HG02678 (cell line): ENCODE measurements around the gene RECK.

ENCODE experiments used
- ATAC-seq: cut with Tn5 transposase; IDR thresholded peaks from one replicate; pipeline ENCODE4 v1.9.1; 2021; ENCODE audit warnings: mild to moderate bottlenecking, moderate library complexity; ENCODE audit not compliant: unreplicated experiment

Gene RECK

GRCh38 chr9:36136894-36137391 lies 100.2 kb downstream of the RECK start:
- ATAC-seq, result peak; percentile 31

- ATAC-seq, result no peak
Measured at GRCh38 chr9:36137392-36138004, 100.8 kb downstream of the RECK start.

- no peak for ATAC-seq
Measured at GRCh38 chr9:36138496-36138895, 101.8 kb downstream of the RECK start.

GRCh38 chr9:36138901-36139300 lies 102.2 kb downstream of the RECK start:
- ATAC-seq, result no peak

GRCh38 chr9:36140086-36141084 lies 103.7 kb downstream of the RECK start:
- no peak for ATAC-seq

GRCh38 chr9:36141288-36141687 lies 104.6 kb downstream of the RECK start:
- no peak for ATAC-seq

- no peak for ATAC-seq
Measured at GRCh38 chr9:36141761-36142160, 105.0 kb downstream of the RECK start.

GRCh38 chr9:36142510-36143244 lies 106.0 kb downstream of the RECK start:
- no peak for ATAC-seq

- no peak for ATAC-seq
Measured at GRCh38 chr9:36143245-36143641, 106.5 kb downstream of the RECK start.

- ATAC-seq, result no peak
Measured at GRCh38 chr9:36144309-36145232, 107.9 kb downstream of the RECK start.

- ATAC-seq, result no peak
Measured at GRCh38 chr9:36145970-36146369, 109.3 kb downstream of the RECK start.

GRCh38 chr9:36146651-36147050 lies 109.9 kb downstream of the RECK start:
- ATAC-seq, result no peak

GRCh38 chr9:36147441-36148175 lies 110.9 kb downstream of the RECK start:
- no peak for ATAC-seq

- ATAC-seq, result peak; percentile 48
Measured at GRCh38 chr9:36148311-36149051, 111.8 kb downstream of the RECK start.

- ATAC-seq, result no peak
Measured at GRCh38 chr9:36149197-36149596, 112.5 kb downstream of the RECK start.

- no peak for ATAC-seq
Measured at GRCh38 chr9:36150574-36151315, 114.0 kb downstream of the RECK start.

GRCh38 chr9:36151316-36152210 lies 114.8 kb downstream of the RECK start:
- peak; percentile 86 for ATAC-seq
